Measurements from ENCODE around the gene GSTK1. TPM values are rescaled to one million over a fixed set of nuclear protein-coding genes. Genes with fewer than 3 reads are reported as not detected.

The GSTK1 gene
- total RNA-seq, 2 experiments from 2014 or later = 163 to 171 TPM

DNA sequence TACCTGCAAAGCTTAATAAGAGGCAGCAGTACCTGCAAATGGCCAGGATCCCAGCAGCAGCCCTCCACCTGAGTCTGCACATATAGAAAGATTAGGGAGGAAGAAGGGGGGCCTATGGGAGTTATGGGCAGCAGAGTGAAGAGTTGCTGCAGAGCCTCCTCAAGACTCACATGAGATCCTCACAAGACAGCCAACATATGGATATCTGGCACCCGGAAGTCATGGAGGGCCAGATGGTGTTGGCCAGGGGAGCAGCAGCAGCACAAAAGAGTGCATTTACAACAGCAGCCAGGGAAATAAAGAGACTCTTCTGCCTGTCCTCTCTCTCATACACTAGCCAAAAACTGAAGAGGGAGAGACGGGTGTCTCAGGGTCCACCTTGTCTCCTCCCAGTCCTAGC lies 45.4 kb upstream of the GSTK1 start:
- no peak for ATAC-seq
- CTCF ChIA-PET = interaction anchor here (3.9 to 11.2 kb wide), 2 partner anchors 205 to 215 kb away, joined by 42 to 380 read pairs; no protein-coding TSS in a partner anchor

GRCh38 chr7:143221286-143221685 lies 42.0 kb upstream of the GSTK1 start:
- no peaks in the 10 kb centered on the region for H3K36me3 Mint-ChIP-seq (ENCODE audit: low read depth)
- CTCF ChIA-PET = interaction anchor here (0.8 to 11.2 kb wide), 7 partner anchors 18 to 687 kb away, joined by 3 to 380 read pairs (median 4); no protein-coding TSS in a partner anchor
- H3K27ac Mint-ChIP-seq = no peak overlapping the region
- no peak overlapping the region for H3K4me3 Mint-ChIP-seq
- POLR2A ChIA-PET = no interaction called here
- TF ChIP-seq, protein P1, sequence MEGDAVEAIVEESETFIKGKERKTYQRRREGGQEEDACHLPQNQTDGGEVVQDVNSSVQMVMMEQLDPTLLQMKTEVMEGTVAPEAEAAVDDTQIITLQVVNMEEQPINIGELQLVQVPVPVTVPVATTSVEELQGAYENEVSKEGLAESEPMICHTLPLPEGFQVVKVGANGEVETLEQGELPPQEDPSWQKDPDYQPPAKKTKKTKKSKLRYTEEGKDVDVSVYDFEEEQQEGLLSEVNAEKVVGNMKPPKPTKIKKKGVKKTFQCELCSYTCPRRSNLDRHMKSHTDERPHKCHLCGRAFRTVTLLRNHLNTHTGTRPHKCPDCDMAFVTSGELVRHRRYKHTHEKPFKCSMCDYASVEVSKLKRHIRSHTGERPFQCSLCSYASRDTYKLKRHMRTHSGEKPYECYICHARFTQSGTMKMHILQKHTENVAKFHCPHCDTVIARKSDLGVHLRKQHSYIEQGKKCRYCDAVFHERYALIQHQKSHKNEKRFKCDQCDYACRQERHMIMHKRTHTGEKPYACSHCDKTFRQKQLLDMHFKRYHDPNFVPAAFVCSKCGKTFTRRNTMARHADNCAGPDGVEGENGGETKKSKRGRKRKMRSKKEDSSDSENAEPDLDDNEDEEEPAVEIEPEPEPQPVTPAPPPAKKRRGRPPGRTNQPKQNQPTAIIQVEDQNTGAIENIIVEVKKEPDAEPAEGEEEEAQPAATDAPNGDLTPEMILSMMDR (IDR thresholded peaks at IDR 0.05) = no peak
- intact Hi-C loops (cut with micrococcal nuclease) = no loop called here
- no peak for DNase-seq
- H3K4me1 Mint-ChIP-seq (ENCODE audit: low read depth) = no peaks in the 10 kb centered on the region
- peaks cover 6% of the 10 kb centered on the region for H3K27me3 Mint-ChIP-seq
- no peak for ATAC-seq
- H3K9me3 Mint-ChIP-seq = no peaks in the 10 kb centered on the region

More for the DNA sequence above, 45.4 kb upstream of the GSTK1 start:
- H3K9me3 Mint-ChIP-seq = no peaks in the 10 kb centered on the region
- POLR2A ChIA-PET = no interaction called here
- H3K27ac Mint-ChIP-seq = no peak overlapping the region
- no peaks in the 10 kb centered on the region for H3K36me3 Mint-ChIP-seq (ENCODE audit: low read depth)
- no peak for DNase-seq
- H3K4me1 Mint-ChIP-seq (ENCODE audit: low read depth) = no peaks in the 10 kb centered on the region
- TF ChIP-seq, protein P1 (IDR thresholded peaks at IDR 0.05) = no peak
- H3K4me3 Mint-ChIP-seq = no peak overlapping the region
- intact Hi-C loops (cut with micrococcal nuclease) = loop anchor here (10.0 kb wide), 1 partner anchor 343 kb away; no protein-coding TSS in a partner anchor
- peaks cover 6% of the 10 kb centered on the region for H3K27me3 Mint-ChIP-seq

DNA sequence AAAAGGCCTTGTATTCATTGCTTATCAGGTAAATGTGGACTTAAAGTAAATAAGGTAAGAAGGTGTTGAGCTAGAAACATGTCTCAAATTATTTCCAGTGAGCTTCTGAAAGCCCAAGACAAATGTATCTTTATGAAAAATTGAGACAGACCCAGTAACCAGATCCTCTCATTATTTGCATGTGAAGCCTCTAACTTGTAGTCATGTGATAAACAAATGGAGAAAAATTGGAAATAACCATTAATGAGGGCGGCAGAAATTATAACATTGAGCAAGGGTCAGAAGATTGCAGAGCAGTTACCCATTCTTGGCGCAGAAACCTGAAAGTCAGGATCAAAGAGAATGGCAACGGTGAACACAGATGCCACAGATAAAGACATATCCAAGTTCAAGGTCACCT lies 41.5 kb upstream of the GSTK1 start, which contains the start of gene TAS2R40:
Gene TAS2R40 (plus strand): TSS at position 301 of the 400 bp plus-strand sequence. CDS start 42 bp downstream, at position 343.
- ChIA-PET CTCF (interaction anchor here (0.8 to 11.2 kb wide), 6 partner anchors 19 to 687 kb away, joined by 3 to 380 read pairs (median 4); no protein-coding TSS in a partner anchor), POLR2A (no interaction called here)
- Mint-ChIP-seq H3K27me3 (peaks cover 6% of the 10 kb centered on the region), H3K9me3 (no peaks in the 10 kb centered on the region), H3K27ac (no peak within 1 kb of the TSS), H3K4me3 (no peak within 1 kb of the TSS), H3K4me1 (ENCODE audit: low read depth) (no peaks in the 10 kb centered on the region), H3K36me3 (ENCODE audit: low read depth) (no peaks in the 10 kb centered on the region)
- intact Hi-C loops (cut with micrococcal nuclease) = no loop called here
- TF ChIP-seq, protein P1 (IDR thresholded peaks at IDR 0.05) = no peak
- no peak for DNase-seq
- ATAC-seq = no peak

DNA sequence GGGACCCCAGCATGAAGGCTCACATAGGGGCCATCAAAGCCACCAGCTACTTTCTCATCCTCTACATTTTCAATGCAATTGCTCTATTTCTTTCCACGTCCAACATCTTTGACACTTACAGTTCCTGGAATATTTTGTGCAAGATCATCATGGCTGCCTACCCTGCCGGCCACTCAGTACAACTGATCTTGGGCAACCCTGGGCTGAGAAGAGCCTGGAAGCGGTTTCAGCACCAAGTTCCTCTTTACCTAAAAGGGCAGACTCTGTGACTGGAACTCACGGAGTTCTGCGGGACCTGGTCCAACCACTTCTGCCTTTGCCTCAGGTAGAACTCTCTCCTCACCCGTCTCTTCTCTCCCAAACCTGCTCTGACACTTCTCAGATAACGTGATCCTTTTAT lies 40.5 kb upstream of the GSTK1 start:
- ChIA-PET CTCF (interaction anchor here (1.4 to 11.2 kb wide), 5 partner anchors 8 to 220 kb away, joined by 3 to 380 read pairs (median 19); no protein-coding TSS in a partner anchor), POLR2A (no interaction called here)
- H3K27ac Mint-ChIP-seq = no peak overlapping the region
- no peaks in the 10 kb centered on the region for H3K36me3 Mint-ChIP-seq (ENCODE audit: low read depth)
- ATAC-seq = no peak
- DNase-seq = no peak
- no peak overlapping the region for H3K4me3 Mint-ChIP-seq
- no peaks in the 10 kb centered on the region for H3K4me1 Mint-ChIP-seq (ENCODE audit: low read depth)
- no peaks in the 10 kb centered on the region for H3K9me3 Mint-ChIP-seq
- TF ChIP-seq, protein P1 (IDR thresholded peaks at IDR 0.05) = no peak
- peaks cover 6% of the 10 kb centered on the region for H3K27me3 Mint-ChIP-seq
- intact Hi-C loops (cut with micrococcal nuclease) = no loop called here

DNA sequence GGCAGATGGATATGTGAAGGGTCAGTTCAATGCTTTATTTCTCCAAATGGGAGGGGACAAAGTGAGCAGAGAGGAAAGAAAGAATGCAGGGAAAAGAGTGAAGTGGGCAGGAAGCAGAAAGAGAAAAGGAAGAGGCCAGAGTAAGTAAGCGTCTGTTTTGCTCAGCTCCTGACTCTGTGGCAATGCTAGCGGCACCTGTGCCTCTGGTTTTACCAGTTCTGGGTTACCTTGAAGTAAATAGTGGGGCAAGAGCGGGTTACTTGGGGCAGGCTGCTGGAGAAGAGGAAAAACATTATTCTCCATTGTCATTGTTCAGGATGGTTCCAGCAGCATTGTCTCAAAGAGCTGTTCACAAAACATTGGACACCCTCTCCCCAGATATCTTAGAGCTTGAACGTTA lies 39.5 kb upstream of the GSTK1 start:
- DNase-seq (no peak), ATAC-seq (no peak)
- H3K4me1 Mint-ChIP-seq (ENCODE audit: low read depth) = no peaks in the 10 kb centered on the region
- ChIA-PET CTCF (interaction anchor here (0.8 to 11.2 kb wide), 5 partner anchors 9 to 221 kb away, joined by 3 to 380 read pairs (median 9); no protein-coding TSS in a partner anchor), POLR2A (no interaction called here)
- no peak overlapping the region for H3K27ac Mint-ChIP-seq
- H3K36me3 Mint-ChIP-seq (ENCODE audit: low read depth) = no peaks in the 10 kb centered on the region
- H3K4me3 Mint-ChIP-seq = no peak overlapping the region
- TF ChIP-seq, protein P1 (IDR thresholded peaks at IDR 0.05) = no peak
- H3K27me3 Mint-ChIP-seq = peaks cover 6% of the 10 kb centered on the region
- intact Hi-C loops (cut with micrococcal nuclease) = no loop called here
- H3K9me3 Mint-ChIP-seq = no peaks in the 10 kb centered on the region

Data from activated CD8-positive, alpha-beta T cell treated with anti-CD3 and anti-CD28 coated beads for 36 hours (primary cell).